Lower lobe of right lung (tissue), 2 donors: ENCODE results near the gene POC1A. TPM values are rescaled to one million over a fixed set of nuclear protein-coding genes. Genes with fewer than 3 reads are reported as not detected.
"Not testable (repeated sequence)": the region's sequence is repeated elsewhere in the genome, so short reads cannot be mapped to it uniquely, and the experiment has no call there.

ENCODE experiments used
- ATAC-seq, 2 donors: fragments of 200-7000 bp; cut with Tn5 transposase; one replicate each; pipeline ENCODE4 v1.9.1; 2020 to 2022; ENCODE audit warnings: mild to moderate bottlenecking in 2 of 2, moderate library complexity in 2 of 2
- DNase-seq: peaks from one replicate; pipeline ENCODE4 v3.0.0-alpha.2; 2020
- H3K27ac ChIP-seq: fragments of 200-600 bp; one replicate; pipeline ENCODE4 v1.8.0; 2022
- H3K27me3 ChIP-seq: fragments of 200-600 bp; one replicate; pipeline ENCODE4 v1.8.0; 2022; ENCODE audit warnings: low read depth
- H3K36me3 ChIP-seq: fragments of 200-600 bp; one replicate; pipeline ENCODE4 v1.8.0; 2022; ENCODE audit warnings: mild to moderate bottlenecking
- H3K4me1 ChIP-seq: fragments of 200-600 bp; one replicate; pipeline ENCODE4 v1.8.0; 2022
- H3K4me3 ChIP-seq: fragments of 200-600 bp; one replicate; pipeline ENCODE4 v1.8.0; 2022; ENCODE audit warnings: mild to moderate bottlenecking
- H3K9me3 ChIP-seq: fragments of 200-600 bp; one replicate; pipeline ENCODE4 v1.8.0; 2022
- intact Hi-C: fragments of 100-400 bp; cut with DNase I; formaldehyde crosslinking; loops from one replicate; pipeline ENCODE4 v1.11.0; 2022
- total RNA-seq: library from RNA; stranded (reverse); fragmentation: NEBNext Ultra II Directional; extraction: Animal tissue kit (Norgen Biotek cat#: 25700); gene quantifications from one replicate; pipeline ENCODE4 v1.2.1, GENCODE V29; 2021
- TF ChIP-seq, protein P1 (sequence below): fragments of 200-600 bp; IDR thresholded peaks from one replicate; pipeline ENCODE4 v1.8.0; 2022; ENCODE audit warnings: antibody characterized with exemption, mild to moderate bottlenecking
- donor health status: DM: no; HTN: yes; CAD: no; lungs with severe emphysema.

The POC1A gene
- total RNA-seq, 1 donor from 2014 or later = 2.7 TPM

DNA sequence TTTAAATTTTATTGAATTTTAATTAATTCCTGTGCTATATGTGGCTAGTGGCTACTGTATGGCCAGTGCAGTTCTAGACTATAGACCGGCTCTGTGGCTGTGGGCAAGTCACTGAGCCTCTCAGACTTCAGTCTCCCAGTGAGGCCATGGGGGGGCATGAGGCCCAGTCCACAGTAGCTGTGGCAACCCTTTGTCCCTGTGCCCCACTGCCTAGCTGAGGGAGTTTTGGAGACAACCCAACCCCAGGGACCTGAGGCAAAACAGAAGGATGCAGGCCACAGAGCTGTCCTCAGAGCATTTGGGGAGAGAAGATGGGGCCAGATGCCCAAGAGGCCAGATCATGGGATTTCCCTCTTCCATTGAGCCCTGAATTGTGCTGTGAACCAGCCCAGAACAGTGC, 18.9 kb upstream of the POC1A start:
- no peak overlapping the region for H3K4me3 ChIP-seq
- no peak for ATAC-seq
- TF ChIP-seq, protein P1, sequence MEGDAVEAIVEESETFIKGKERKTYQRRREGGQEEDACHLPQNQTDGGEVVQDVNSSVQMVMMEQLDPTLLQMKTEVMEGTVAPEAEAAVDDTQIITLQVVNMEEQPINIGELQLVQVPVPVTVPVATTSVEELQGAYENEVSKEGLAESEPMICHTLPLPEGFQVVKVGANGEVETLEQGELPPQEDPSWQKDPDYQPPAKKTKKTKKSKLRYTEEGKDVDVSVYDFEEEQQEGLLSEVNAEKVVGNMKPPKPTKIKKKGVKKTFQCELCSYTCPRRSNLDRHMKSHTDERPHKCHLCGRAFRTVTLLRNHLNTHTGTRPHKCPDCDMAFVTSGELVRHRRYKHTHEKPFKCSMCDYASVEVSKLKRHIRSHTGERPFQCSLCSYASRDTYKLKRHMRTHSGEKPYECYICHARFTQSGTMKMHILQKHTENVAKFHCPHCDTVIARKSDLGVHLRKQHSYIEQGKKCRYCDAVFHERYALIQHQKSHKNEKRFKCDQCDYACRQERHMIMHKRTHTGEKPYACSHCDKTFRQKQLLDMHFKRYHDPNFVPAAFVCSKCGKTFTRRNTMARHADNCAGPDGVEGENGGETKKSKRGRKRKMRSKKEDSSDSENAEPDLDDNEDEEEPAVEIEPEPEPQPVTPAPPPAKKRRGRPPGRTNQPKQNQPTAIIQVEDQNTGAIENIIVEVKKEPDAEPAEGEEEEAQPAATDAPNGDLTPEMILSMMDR = no peak
- no peaks in the 10 kb centered on the region for H3K36me3 ChIP-seq
- H3K9me3 ChIP-seq = no peaks in the 10 kb centered on the region
- DNase-seq = peak; percentile 24
- intact Hi-C loops = no loop called here
- no peaks in the 10 kb centered on the region for H3K27me3 ChIP-seq
- peaks cover 12% of the 10 kb centered on the region for H3K4me1 ChIP-seq
- no peak overlapping the region for H3K27ac ChIP-seq

DNA sequence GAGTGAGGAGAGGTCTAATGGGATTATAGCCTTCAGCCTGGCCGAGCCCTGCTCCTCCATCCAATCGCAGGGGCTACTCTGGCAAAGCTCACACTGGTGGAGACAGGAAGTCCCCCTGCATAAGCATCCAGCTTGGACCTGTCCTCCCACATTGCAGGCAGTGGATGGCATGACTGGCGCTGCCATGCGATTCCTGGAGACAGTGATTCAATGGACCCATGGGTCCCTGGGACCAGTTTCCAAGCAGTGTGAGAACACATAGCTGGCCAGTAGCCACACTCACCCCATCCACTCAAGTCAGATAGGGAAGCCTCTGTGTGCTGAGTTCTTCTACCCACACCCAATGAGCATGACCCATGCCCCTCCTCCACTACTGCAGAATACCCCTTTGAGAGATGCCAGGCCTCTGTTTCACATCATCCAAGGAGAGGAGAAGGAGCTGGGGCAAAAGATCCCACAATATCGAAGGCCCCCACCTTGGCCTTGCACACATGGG, 18.1 kb upstream of the POC1A start:
- Histone ChIP-seq H3K4me3 (no peak overlapping the region), H3K27me3 (no peaks in the 10 kb centered on the region), H3K9me3 (no peaks in the 10 kb centered on the region), H3K36me3 (no peaks in the 10 kb centered on the region), H3K27ac (no peak overlapping the region), H3K4me1 (peaks cover 6% of the 10 kb centered on the region)
- TF ChIP-seq, protein P1 = no peak
- intact Hi-C loops = no loop called here
- DNase-seq (no peak), ATAC-seq (no peak)

DNA sequence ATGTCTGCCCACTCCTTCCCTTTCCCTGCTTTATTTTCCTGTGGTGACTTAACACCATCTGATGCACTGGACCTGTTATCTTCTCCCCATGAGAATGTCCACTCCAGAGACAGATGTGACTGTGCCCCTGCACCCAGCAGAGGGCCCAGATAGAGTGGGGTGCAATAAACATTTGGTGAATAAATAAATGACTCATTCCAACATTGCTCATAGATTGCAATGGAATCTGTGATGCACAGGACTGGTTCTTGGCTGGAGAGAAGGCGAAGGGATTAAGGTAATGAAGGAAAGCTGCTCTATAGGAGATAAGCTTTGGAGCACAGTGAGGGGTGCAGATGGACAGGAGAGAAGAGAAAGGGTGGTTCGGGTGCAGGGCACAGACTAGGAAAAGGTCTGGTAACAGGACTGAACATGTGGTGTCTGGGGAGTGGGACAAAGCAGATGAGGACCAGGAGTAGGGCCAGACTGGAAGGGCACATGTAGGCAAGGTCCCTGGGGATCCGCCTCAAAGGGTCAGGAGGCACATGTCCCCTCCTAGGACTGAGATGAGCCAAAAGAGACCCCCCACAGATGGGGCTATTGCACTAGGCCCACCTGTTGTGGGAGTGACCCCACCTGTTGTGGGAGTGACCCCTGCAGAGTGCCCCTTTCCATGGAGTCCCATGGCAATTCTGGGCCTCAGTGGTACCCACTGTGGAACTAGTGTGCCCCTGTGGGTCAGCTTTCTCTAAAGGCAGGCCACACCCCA, 17.5 kb upstream of the POC1A start:
- intact Hi-C loops = no loop called here
- peak; percentile 22 for DNase-seq
- H3K4me3 ChIP-seq = no peak overlapping the region
- no peak overlapping the region for H3K27ac ChIP-seq
- no peaks in the 10 kb centered on the region for H3K27me3 ChIP-seq
- TF ChIP-seq, protein P1 = no peak
- peaks cover under 1% of the 10 kb centered on the region for H3K4me1 ChIP-seq
- ATAC-seq = no peak
- no peaks in the 10 kb centered on the region for H3K9me3 ChIP-seq
- no peaks in the 10 kb centered on the region for H3K36me3 ChIP-seq

DNA sequence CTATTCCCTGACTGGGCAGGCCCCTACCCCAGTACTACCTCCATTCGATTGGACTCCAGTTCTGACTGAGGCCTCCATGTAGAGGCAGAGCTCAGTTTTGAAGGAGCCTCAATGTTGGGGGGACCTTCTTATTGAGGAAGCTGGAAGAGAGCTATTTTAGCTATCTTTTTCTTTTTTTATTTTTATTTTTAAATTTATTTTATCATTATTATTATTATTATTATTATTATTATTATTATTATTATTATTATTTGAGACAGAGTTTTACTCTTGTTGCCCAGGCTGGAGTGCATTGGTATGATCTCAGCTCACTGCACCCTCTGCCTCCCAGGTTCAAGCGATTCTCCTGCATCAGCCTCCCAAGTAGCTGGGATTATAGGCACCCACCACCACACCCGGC, 16.0 kb upstream of the POC1A start:
- DNase-seq = peak; percentile 8
- H3K9me3 ChIP-seq, H3K27me3 ChIP-seq, ATAC-seq, H3K27ac ChIP-seq, intact Hi-C loops, H3K36me3 ChIP-seq, H3K4me3 ChIP-seq, H3K4me1 ChIP-seq: not testable (repeated sequence)

DNA sequence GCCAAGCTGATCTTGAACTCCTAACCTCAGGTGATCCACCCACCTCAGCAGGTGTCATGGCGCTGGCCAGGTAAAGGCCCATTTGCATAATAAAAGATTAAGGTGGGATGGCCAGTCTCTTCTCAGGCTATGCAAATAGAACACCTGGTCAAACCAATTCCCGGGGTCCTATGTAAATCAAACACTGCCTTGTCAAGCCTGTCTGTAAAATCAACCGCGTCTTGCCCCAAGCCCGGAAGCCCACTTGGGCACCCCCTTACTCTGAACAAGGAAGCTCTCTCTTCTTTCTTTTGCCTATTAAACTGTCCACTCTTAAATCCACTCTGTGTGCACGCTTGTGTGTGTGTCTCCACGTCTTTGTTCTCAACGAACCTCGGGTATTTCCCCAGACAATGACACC, 13.0 kb upstream of the POC1A start:
- ATAC-seq = no peak
- no peaks in the 10 kb centered on the region for H3K36me3 ChIP-seq
- no peaks in the 10 kb centered on the region for H3K9me3 ChIP-seq
- H3K4me1 ChIP-seq = no peaks in the 10 kb centered on the region
- H3K4me3 ChIP-seq = no peak overlapping the region
- intact Hi-C loops = no loop called here
- TF ChIP-seq, protein P1 = no peak
- no peak overlapping the region for H3K27ac ChIP-seq
- DNase-seq = no peak
- no peaks in the 10 kb centered on the region for H3K27me3 ChIP-seq

DNA sequence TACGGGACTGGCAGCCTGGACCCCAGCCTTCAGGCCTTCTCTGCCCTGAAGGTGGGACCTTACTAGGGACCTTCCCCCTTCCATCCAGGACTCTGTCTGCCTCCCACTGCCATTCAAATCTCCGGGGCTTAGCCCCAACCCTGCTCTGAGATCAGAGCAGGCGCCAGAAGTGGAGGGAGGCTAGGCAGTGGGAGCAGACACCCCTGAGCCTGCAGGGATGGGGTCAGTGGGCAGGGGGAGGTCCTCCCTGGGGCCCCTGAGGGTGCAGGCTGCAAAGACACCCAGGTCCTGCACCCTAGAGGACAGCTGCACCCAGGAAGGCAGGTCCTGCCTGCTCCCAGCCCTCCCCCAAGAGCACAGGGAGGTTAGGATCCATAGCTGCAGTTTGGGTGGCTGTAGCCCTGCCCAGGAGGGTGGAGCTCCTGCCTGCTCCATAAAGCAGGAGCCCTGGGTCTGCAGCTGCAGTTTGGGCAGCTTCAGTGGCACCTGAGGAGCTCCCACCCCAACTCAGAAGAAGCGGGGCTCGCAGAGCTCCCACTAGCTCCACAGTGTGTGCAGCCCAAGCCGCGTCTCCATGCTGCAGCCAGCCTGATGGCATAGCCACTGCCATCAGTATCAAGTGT, 8.1 kb upstream of the POC1A start:
- no peaks in the 10 kb centered on the region for H3K4me1 ChIP-seq
- no peak overlapping the region for H3K4me3 ChIP-seq
- H3K9me3 ChIP-seq = no peaks in the 10 kb centered on the region
- no peaks in the 10 kb centered on the region for H3K36me3 ChIP-seq
- DNase-seq (peak; percentile 19), ATAC-seq (no peak)
- intact Hi-C loops = no loop called here
- TF ChIP-seq, protein P1 = no peak
- H3K27ac ChIP-seq = no peak overlapping the region
- H3K27me3 ChIP-seq = no peaks in the 10 kb centered on the region
